ENCODE data around the gene VPS36. TPM values are rescaled to one million over a fixed set of nuclear protein-coding genes. Genes with fewer than 3 reads are reported as not detected.

The VPS36 gene
- total RNA-seq, 1 experiment from 2014 or later, result 29.2 TPM

- no peak overlapping the region for H2AFZ ChIP-seq (ENCODE audit: low read length)
- no peak overlapping the region for H3K4me2 ChIP-seq (ENCODE audit: insufficient read depth, insufficient read length, low read length)
- Mint-ChIP-seq H3K27ac (no peak overlapping the region; a peak in 1 of 7 replicates), H3K9me3 (no peaks in the 10 kb centered on the region; a peak in 1 of 5 replicates), H3K27me3 (ENCODE audit: low read depth) (no peaks in the 10 kb centered on the region), H3K4me3 (no peak overlapping the region), H3K36me3 (ENCODE audit: insufficient read depth in 1 of 3, low read depth in 3 of 3) (no peaks in the 10 kb centered on the region), H3K4me1 (no peaks in the 10 kb centered on the region)
- no peaks in the 10 kb centered on the region for H3K4me1 ChIP-seq (ENCODE audit: insufficient read depth, low read length)
- TF ChIP-seq, protein P1, sequence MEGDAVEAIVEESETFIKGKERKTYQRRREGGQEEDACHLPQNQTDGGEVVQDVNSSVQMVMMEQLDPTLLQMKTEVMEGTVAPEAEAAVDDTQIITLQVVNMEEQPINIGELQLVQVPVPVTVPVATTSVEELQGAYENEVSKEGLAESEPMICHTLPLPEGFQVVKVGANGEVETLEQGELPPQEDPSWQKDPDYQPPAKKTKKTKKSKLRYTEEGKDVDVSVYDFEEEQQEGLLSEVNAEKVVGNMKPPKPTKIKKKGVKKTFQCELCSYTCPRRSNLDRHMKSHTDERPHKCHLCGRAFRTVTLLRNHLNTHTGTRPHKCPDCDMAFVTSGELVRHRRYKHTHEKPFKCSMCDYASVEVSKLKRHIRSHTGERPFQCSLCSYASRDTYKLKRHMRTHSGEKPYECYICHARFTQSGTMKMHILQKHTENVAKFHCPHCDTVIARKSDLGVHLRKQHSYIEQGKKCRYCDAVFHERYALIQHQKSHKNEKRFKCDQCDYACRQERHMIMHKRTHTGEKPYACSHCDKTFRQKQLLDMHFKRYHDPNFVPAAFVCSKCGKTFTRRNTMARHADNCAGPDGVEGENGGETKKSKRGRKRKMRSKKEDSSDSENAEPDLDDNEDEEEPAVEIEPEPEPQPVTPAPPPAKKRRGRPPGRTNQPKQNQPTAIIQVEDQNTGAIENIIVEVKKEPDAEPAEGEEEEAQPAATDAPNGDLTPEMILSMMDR (conservative IDR thresholded peaks at IDR 0.05), result no peak
- H3K27ac ChIP-seq (ENCODE audit: insufficient read length, low read depth, low read length), result no peak overlapping the region
- H2BK12ac ChIP-seq (ENCODE audit: insufficient read length, low read depth, low read length), result no peak overlapping the region
- H3T11ph ChIP-seq (ENCODE audit: low read length), result no peak overlapping the region
- no peak overlapping the region for H3K9ac ChIP-seq (ENCODE audit: extremely low read depth, insufficient read length, low read length)
- no peak overlapping the region for H3K56ac ChIP-seq (ENCODE audit: insufficient read length, low read depth, low read length)
- no peak overlapping the region; the same call in 1 of the 2 replicates for H3K14ac ChIP-seq (ENCODE audit: insufficient read depth, low read length)
- no peak for DNase-seq
- H2BK5ac ChIP-seq (ENCODE audit: insufficient read length, low read length), result no peak overlapping the region
- no peaks in the 10 kb centered on the region for H3K79me1 ChIP-seq (ENCODE audit: insufficient read depth, low read depth, low read length, poor library complexity, severe bottlenecking)
- no peak overlapping the region for H2AK5ac ChIP-seq (ENCODE audit: insufficient read length, low read length)
- no peaks in the 10 kb centered on the region for H3K9me3 ChIP-seq (ENCODE audit: control insufficient read depth, low read depth, low read length)
- no peak overlapping the region for H3K4ac ChIP-seq (ENCODE audit: low read depth, low read length)
- H4K8ac ChIP-seq (replicated peaks; ENCODE audit: insufficient read length, low read depth, low read length), result no peak overlapping the region
- H4K91ac ChIP-seq (ENCODE audit: insufficient read length, low read depth, low read length), result no peak overlapping the region
- no peak overlapping the region for H3K18ac ChIP-seq (ENCODE audit: insufficient read length, low read depth, low read length)
- no CpG with 5 or more reads among the region's 4 CpGs for WGBS (ENCODE audit: extremely low coverage, insufficient read length, low lambda C conversion rate)
- H2BK120ac ChIP-seq (ENCODE audit: low read depth, low read length, poor library complexity, severe bottlenecking), result no peak overlapping the region
- H3K79me2 ChIP-seq (ENCODE audit: insufficient read depth, low read length), result no peaks in the 10 kb centered on the region
- H3K23me2 ChIP-seq (ENCODE audit: insufficient read length, low read depth, low read length, poor library complexity, severe bottlenecking), result no peaks in the 10 kb centered on the region
- no peaks in the 10 kb centered on the region for H3K27me3 ChIP-seq (ENCODE audit: insufficient read depth, low read length)
- H4K5ac ChIP-seq (ENCODE audit: insufficient read length, low read depth, low read length), result no peak overlapping the region
- no peak overlapping the region for H2BK15ac ChIP-seq (ENCODE audit: low read depth, low read length)
- H4K20me1 ChIP-seq (ENCODE audit: control insufficient read depth, insufficient read depth, insufficient read length), result no peaks in the 10 kb centered on the region
- H2BK20ac ChIP-seq (ENCODE audit: low read depth, low read length, poor library complexity, severe bottlenecking), result no peak overlapping the region
- H3K23ac ChIP-seq (ENCODE audit: insufficient read length, low read depth, low read length), result no peak overlapping the region
Measured at GRCh38 chr13:52385870-52386269, 64.6 kb downstream of the VPS36 start.
